HG02970 (cell line): ENCODE results near the gene PITPNB.

Source experiments
- ATAC-seq: cut with Tn5 transposase; IDR thresholded peaks from one replicate; pipeline ENCODE4 v1.9.1; 2021; ENCODE audit warnings: mild to moderate bottlenecking, moderate library complexity, moderate number of reproducible peaks; ENCODE audit not compliant: unreplicated experiment, low FRiP score

The PITPNB gene

GRCh38 chr22:27919222-27919941 lies at the start of gene PITPNB:
TSS of gene PITPNB (minus strand) at chr22:27919256. CDS start at chr22:27919191, 65 bp downstream.
- peak; percentile 92 for ATAC-seq

- ATAC-seq: no peak
Observed at GRCh38 chr22:27966168-27967064, 47.4 kb upstream of the PITPNB start.

- no peak for ATAC-seq
Observed at GRCh38 chr22:27962268-27963044, 43.4 kb upstream of the PITPNB start.

GRCh38 chr22:27961680-27962079 lies 42.6 kb upstream of the PITPNB start:
- ATAC-seq: no peak

DNA sequence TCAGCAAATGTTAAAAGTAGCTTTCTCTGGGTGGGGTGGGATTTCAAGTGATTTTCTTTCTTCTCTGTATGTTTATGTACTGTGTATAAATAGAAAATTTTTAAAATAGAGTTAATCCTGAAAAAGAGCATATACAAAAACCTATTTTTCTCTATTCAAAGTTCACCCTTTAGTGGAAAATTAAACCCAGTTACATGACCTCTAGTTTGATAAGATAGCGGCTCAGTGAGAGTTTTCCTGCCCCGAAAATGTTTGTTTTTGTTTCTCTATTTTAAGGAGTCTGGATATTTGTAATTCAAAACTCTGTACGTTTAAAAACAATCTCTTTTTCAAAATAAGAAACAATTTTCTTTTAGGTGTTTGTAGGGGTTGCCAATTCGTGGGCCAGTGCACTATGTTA lies 42.1 kb upstream of the PITPNB start:
- no peak for ATAC-seq

DNA sequence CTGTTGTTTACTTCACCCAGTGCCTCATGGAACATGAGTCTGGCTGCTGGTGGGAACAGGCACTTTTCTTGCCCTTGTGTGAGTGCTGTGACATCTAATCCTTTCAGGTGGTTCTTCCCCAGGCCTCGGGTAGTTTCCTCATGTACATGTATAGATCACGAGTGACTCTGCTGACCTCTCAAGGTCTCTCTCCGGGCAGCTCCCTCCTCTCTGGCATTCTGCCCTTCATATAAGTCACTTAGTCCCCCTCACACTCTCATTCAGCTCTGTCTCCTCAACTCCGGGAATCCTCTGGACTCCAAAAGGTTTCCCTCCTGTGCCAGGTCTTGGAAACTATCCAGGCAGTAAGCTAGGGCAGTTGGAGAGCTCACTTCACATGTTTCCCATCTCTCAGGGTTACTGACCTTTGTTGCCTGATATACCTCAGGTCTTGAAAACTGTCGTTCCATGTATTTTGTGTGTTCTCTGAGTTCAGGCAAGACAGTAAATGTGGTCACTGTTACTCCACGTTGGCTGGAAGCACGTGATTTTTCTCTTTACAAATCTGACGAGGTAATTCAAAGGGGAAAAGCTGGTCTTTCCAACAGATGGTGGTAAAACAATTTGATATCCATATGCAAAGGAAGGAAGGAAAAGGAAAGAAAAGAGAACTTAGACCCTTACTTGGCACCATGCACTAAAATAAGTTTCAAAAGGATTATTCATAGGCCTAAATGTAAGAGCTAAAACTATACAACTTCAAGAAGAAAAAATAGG lies 40.5 kb upstream of the PITPNB start:
- ATAC-seq: no peak

DNA sequence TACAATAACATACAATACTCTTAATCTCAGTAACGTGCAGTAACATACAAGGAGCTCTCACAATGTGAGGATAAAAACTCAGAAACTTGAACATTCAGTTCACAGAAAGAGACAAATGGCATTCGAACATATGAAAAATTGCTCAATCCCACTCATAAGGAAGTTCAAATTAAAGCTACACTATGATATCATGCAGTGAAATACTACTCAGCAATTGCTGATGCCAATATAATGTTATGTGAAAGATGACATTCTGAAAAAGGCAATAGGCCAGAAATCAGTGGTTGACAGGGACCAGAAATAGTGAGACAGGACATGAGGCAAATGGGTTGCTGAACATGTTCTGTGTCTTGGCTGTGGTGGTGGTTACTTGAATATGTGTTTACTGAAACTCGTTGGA lies 33.7 kb upstream of the PITPNB start:
- no peak for ATAC-seq

GRCh38 chr22:27952091-27952490 lies 33.0 kb upstream of the PITPNB start:
- ATAC-seq: no peak

GRCh38 chr22:27949421-27949820 lies 30.4 kb upstream of the PITPNB start:
- no peak for ATAC-seq

DNA sequence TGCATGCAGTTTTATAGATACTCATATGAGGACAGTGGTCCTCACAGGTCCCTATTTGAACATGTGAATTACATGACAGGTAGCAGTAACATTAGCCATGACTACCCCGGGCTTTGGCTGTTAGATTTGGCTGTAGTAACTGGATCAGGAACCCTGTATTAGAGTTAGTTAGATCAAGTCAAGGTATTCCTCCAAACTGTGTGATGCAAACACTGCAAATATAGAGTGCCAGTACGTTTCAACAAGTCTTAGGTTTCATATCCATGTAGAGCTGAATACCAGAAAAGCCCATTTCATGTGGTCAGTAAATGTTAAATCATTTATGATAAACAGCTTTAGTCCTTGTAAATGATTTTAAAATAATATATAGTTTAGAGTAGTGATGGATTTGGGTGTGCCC lies 29.5 kb upstream of the PITPNB start:
- ATAC-seq: no peak

DNA sequence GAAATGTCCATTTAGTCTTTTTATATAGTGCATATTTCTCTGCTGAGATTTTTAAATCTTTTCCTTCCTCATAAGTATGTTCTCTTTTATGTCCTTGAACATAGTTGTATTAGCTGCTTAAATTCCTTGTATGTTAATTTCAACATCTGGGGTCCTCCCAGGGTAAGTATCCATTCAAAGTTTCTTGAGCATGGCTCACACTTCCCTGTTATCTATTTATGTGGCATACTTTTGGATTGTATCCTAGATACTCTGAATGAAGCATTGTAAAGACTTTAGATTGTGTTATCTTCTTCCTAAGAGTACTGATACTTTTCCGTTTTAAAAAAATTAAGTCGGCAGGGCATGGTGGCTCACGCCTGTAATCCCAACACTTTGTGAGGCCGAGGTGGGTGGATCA lies 28.4 kb upstream of the PITPNB start:
- ATAC-seq: no peak

DNA sequence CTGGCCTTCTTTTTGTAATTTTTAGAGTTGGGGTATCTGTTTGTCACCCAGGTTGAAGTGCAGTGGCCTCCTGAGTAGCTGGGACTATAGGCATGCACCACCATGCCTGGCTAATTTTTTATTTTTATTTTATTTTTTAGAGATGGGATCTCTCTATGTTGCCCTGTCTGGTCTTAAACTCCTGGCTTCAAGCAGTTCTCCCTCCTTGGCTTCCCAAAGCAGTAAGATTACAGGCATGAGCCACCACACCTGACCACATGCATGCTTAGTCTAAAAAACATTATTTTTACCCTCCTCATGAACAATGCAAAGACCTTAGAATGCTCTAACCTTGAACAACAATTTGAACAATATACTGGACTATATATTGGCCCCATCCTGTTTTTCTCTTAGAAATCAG lies 22.1 kb upstream of the PITPNB start:
- ATAC-seq: no peak

- no peak for ATAC-seq
Observed at GRCh38 chr22:27937453-27937852, 18.4 kb upstream of the PITPNB start.

- no peak for ATAC-seq
Observed at GRCh38 chr22:27935897-27936296, 16.8 kb upstream of the PITPNB start.

- ATAC-seq: no peak
Observed at GRCh38 chr22:27934069-27934468, 15.0 kb upstream of the PITPNB start.

- no peak for ATAC-seq
Observed at GRCh38 chr22:27933186-27933983, 14.3 kb upstream of the PITPNB start.

- no peak for ATAC-seq
Observed at GRCh38 chr22:27930331-27931060, 11.4 kb upstream of the PITPNB start.

- ATAC-seq: no peak
Observed at GRCh38 chr22:27927608-27928007, 8.6 kb upstream of the PITPNB start.

DNA sequence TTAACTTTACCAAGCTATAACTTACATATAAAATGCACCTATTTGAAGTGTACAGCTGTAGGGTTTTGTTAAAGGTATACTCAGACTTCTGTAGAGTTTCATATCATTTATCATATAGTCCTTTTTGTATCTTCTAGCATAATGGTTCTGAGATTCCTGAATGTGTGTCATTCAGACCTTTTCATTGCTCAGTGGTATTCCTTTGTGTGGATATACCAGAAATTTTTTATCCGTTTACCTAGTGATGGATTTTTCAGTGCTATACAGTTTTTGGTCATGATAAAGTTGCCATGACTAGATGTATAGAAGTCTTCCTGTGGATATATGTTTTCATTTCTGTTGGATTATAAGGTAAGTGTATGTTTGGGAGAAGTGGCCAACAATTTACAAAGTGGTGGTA lies 6.3 kb upstream of the PITPNB start:
- no peak for ATAC-seq
